B cell (primary cell): ENCODE results near the gene DUS2. TPM values are rescaled to one million over a fixed set of nuclear protein-coding genes. Genes with fewer than 3 reads are reported as not detected.
"Not testable (repeated sequence)": the region's sequence is repeated elsewhere in the genome, so short reads cannot be mapped to it uniquely, and the experiment has no call there.

Source experiments
- ATAC-seq: fragments of 200-7000 bp; cut with Tn5 transposase; one replicate; pipeline ENCODE4 v1.10.0; 2021; ENCODE audit warnings: low read depth, mild to moderate bottlenecking, moderate number of reproducible peaks, moderate library complexity
- CTCF ChIA-PET: fragments of 350-600 bp; sonication (Branson Sonifier 250); formaldehyde crosslinking; loops from one replicate; lab custom pipeline; 2021; ENCODE audit warnings: antibody characterized with exemption, inconsistent platforms; lab: Charles Lee
- POLR2A ChIA-PET: fragments of 350-600 bp; sonication (Branson Sonifier 250); formaldehyde crosslinking; loops from one replicate; lab custom pipeline; 2021; ENCODE audit warnings: antibody characterized with exemption; lab: Charles Lee
- DNase-seq: peaks from one replicate; pipeline ENCODE4 v3.0.0; 2013
- H2AFZ ChIP-seq: 2 replicates; pipeline ENCODE4 v1.6.1; 2012; ENCODE audit warnings: mild to moderate bottlenecking, low read depth, low read length; ENCODE audit not compliant: insufficient read depth, poor library complexity, severe bottlenecking
- H3K27ac ChIP-seq, 2 donors: 1 replicate in 1 of 2; 2 replicates in 1 of 2; pipeline ENCODE4 v1.5.1; 2012 to 2013; ENCODE audit warnings: low read length in 2 of 2, mild to moderate bottlenecking in 2 of 2, moderate library complexity in 1 of 2
- H3K27me3 ChIP-seq, 4 experiments: fragments of 200-600 bp in 1 of 4; sonication (generic) in 1 of 4; replicated peaks in 1 of 4; 1 replicate in 2 of 4; 2 replicates in 2 of 4; pipeline versions ENCODE4 v1.6.1 to v1.7.0; 2013 to 2016; ENCODE audit warnings: low read length in 3 of 4, mild to moderate bottlenecking in 2 of 4, mixed read lengths in 1 of 4, moderate library complexity in 1 of 4; ENCODE audit not compliant: insufficient read depth in 4 of 4, control insufficient read depth in 3 of 4; ENCODE audit errors: control extremely low read depth in 1 of 4
- H3K36me3 ChIP-seq, 2 experiments: replicated peaks in 1 of 2; 1 replicate in 1 of 2; 2 replicates in 1 of 2; pipeline versions ENCODE4 v1.6.1 to v1.7.1; 2013; ENCODE audit warnings: low read length in 1 of 2; ENCODE audit not compliant: insufficient read depth in 2 of 2, control insufficient read depth in 1 of 2; ENCODE audit errors: control extremely low read depth in 1 of 2, extremely low read depth in 1 of 2
- H3K4me1 ChIP-seq, 2 donors: fragments of 200-600 bp in 1 of 2; sonication (generic) in 1 of 2; 1 replicate in 1 of 2; 2 replicates in 1 of 2; pipeline versions ENCODE4 v1.5.1 to v1.6.1; 2013 to 2017; ENCODE audit warnings: low read length in 2 of 2; ENCODE audit not compliant: control insufficient read depth in 2 of 2, insufficient read depth in 2 of 2
- H3K4me2 ChIP-seq: replicated peaks from 2 replicates; pipeline ENCODE3; 2012; ENCODE audit warnings: mild to moderate bottlenecking, low read depth, low read length; ENCODE audit not compliant: poor library complexity, severe bottlenecking
- H3K4me3 ChIP-seq, 5 experiments: fragments of 200-600 bp in 1 of 5; sonication (generic) in 1 of 5; 1 replicate in 3 of 5; 2 replicates in 2 of 5; pipeline versions ENCODE4 v1.5.1 to v1.7.0; 2011 to 2016; ENCODE audit warnings: low read length in 4 of 5, mild to moderate bottlenecking in 4 of 5, low read depth in 2 of 5, control low read depth in 1 of 5, moderate library complexity in 1 of 5; ENCODE audit not compliant: insufficient read depth in 1 of 5; ENCODE audit errors: control extremely low read depth in 1 of 5, extremely low read depth in 1 of 5
- H3K79me2 ChIP-seq: fragments of 200-600 bp; sonication (generic); one replicate; pipeline ENCODE4 v1.6.0; 2016; ENCODE audit warnings: low read length; ENCODE audit not compliant: control insufficient read depth, insufficient read depth
- H3K9ac ChIP-seq: fragments of 200-600 bp; sonication (generic); 2 replicates; pipeline ENCODE4 v1.6.1; 2017; ENCODE audit warnings: mild to moderate bottlenecking, low read length, moderate library complexity
- H3K9me3 ChIP-seq, 3 donors: one replicate each; pipeline versions ENCODE4 v1.6.1 to v1.7.1; 2013; ENCODE audit warnings: low read length in 2 of 3; ENCODE audit not compliant: control insufficient read depth in 2 of 3, insufficient read depth in 1 of 3; ENCODE audit errors: control extremely low read depth in 1 of 3
- H4K20me1 ChIP-seq: 2 replicates; pipeline ENCODE4 v1.6.0; 2012; ENCODE audit warnings: mild to moderate bottlenecking, low read length; ENCODE audit not compliant: insufficient read depth, control insufficient read depth, poor library complexity, severe bottlenecking
- H3K27ac Mint-ChIP-seq: one replicate; pipeline ENCODE4 v1.8.0; 2021; ENCODE audit warnings: mixed read lengths
- H3K27me3 Mint-ChIP-seq: one replicate; pipeline ENCODE4 v1.8.0; 2021; ENCODE audit warnings: mixed read lengths
- H3K4me1 Mint-ChIP-seq: one replicate; pipeline ENCODE4 v1.8.0; 2021; ENCODE audit warnings: mixed read lengths
- H3K4me3 Mint-ChIP-seq: one replicate; pipeline ENCODE4 v1.8.0; 2021; ENCODE audit warnings: mixed read lengths
- H3K9me3 Mint-ChIP-seq: one replicate; pipeline ENCODE4 v1.8.0; 2022; ENCODE audit warnings: mixed read lengths; ENCODE audit not compliant: insufficient read depth
- CTCF ChIP-seq: fragments of 200-600 bp; IDR thresholded peaks from one replicate; pipeline ENCODE4 v1.8.0; 2022; ENCODE audit warnings: antibody characterized with exemption, mild to moderate bottlenecking
- EZH2 ChIP-seq: IDR thresholded peaks from 2 replicates; pipeline ENCODE4 v1.6.1; 2012; ENCODE audit warnings: borderline replicate concordance, low read depth, mild to moderate bottlenecking, moderate library complexity, low read length; ENCODE audit not compliant: insufficient read depth, poor library complexity, severe bottlenecking
- WGBS: methylation state at CpG from one replicate; pipeline ENCODE4 v1.1.5; 2013; ENCODE audit warnings: missing lambda C conversion rate; ENCODE audit not compliant: insufficient coverage; 5-methylcytosine and 5-hydroxymethylcytosine counted together
- intact Hi-C: fragments of 100-400 bp; cut with micrococcal nuclease; formaldehyde crosslinking; loops from one replicate; pipeline ENCODE4 v1.10.0; 2022
- polyA plus RNA-seq: library from polyadenylated mRNA; depleted of rRNA; stranded (reverse); fragments of >200 nt; gene quantifications from 2 replicates; pipeline ENCODE4 v1.2.3, GENCODE V29; 2012
- total RNA-seq, 2 donors: library from RNA; stranded (reverse); fragments of 120-200 nt in 1 of 2; gene quantifications; 1 replicate in 1 of 2; 2 replicates in 1 of 2; pipeline versions ENCODE4 v1.2.3 to v1.2.4, GENCODE V29; 2013 to 2022

The DUS2 gene
- total and polyA plus RNA-seq, 2 donors (not counting 1 experiment from before 2014, with no cell fraction given), result 61.1 to 93.0 TPM

- Mint-ChIP-seq H3K4me1 (peaks cover 69% of the 10 kb centered on the region), H3K27ac (peak overlapping the region; percentile 57), H3K9me3 (peaks cover 18% of the 10 kb centered on the region)
- H3K9ac ChIP-seq, H2AFZ ChIP-seq, DNase-seq, H3K27ac ChIP-seq, ATAC-seq, intact Hi-C loops, H3K27me3 ChIP-seq, H3K4me3 ChIP-seq, H3K27me3 Mint-ChIP-seq, H3K36me3 ChIP-seq, POLR2A ChIA-PET, H3K4me2 ChIP-seq, H3K4me3 Mint-ChIP-seq: not testable (repeated sequence)
- WGBS, result 100% methylated on average over 1 of the region's 2 CpGs
- H4K20me1 ChIP-seq, result peaks cover 83% of the 10 kb centered on the region
- H3K9me3 ChIP-seq, result peaks cover 3 to 12% (median 5%) of the 10 kb centered on the region in 3 donors
- H3K79me2 ChIP-seq, result peaks cover 99% of the 10 kb centered on the region
- peaks cover 31 to 35% of the 10 kb centered on the region in 2 donors for H3K4me1 ChIP-seq
- CTCF ChIA-PET, result interaction anchor here (0.7 kb wide), 1 partner anchor 46 kb away, joined by 3 read pairs; no protein-coding TSS in a partner anchor
Observed at GRCh38 chr16:68110611-68111010, 87.5 kb downstream of the DUS2 start.

GRCh38 chr16:68111379-68111778, 88.3 kb downstream of the DUS2 start:
- Histone ChIP-seq H3K4me3 (no peak overlapping the region), H3K27me3 (no peaks in the 10 kb centered on the region), H4K20me1 (peaks cover 83% of the 10 kb centered on the region), H3K9ac (no peak overlapping the region), H3K79me2 (peaks cover 99% of the 10 kb centered on the region), H3K36me3 (peaks cover 1 to 3% of the 10 kb centered on the region in 2 experiments), H2AFZ (no peak overlapping the region), H3K9me3 (peaks cover 3 to 9% (median 5%) of the 10 kb centered on the region in 3 donors), H3K4me1 (peaks cover 30 to 35% of the 10 kb centered on the region in 2 donors), H3K4me2 (no peak overlapping the region), H3K27ac (no peak overlapping the region)
- no CpG with 5 or more reads among the region's 2 CpGs for WGBS
- Mint-ChIP-seq H3K4me1 (peaks cover 74% of the 10 kb centered on the region), H3K27me3 (no peaks in the 10 kb centered on the region), H3K27ac (peak overlapping the region; percentile 34), H3K9me3 (peaks cover 18% of the 10 kb centered on the region), H3K4me3 (no peak overlapping the region)
- ATAC-seq (no peak), DNase-seq (no peak)
- CTCF ChIA-PET, result no interaction called here
- POLR2A ChIA-PET, result no interaction called here
- intact Hi-C loops, result no loop called here
- no peak for TF ChIP-seq EZH2
- no peak for TF ChIP-seq CTCF
